AG09319 (cell line): ENCODE data around the gene GRAP.

Experiments used
- DNase-seq: peaks from one replicate; pipeline ENCODE4 v3.0.0-alpha.2; 2010; ENCODE audit warnings: low read depth; ENCODE audit errors: extremely low read depth
- TF ChIP-seq, protein P1 (sequence below): IDR thresholded peaks from 2 replicates; pipeline ENCODE4 v1.5.1; 2011; ENCODE audit warnings: low read depth, mild to moderate bottlenecking, inconsistent platforms, low read length, moderate library complexity

The GRAP gene

DNA sequence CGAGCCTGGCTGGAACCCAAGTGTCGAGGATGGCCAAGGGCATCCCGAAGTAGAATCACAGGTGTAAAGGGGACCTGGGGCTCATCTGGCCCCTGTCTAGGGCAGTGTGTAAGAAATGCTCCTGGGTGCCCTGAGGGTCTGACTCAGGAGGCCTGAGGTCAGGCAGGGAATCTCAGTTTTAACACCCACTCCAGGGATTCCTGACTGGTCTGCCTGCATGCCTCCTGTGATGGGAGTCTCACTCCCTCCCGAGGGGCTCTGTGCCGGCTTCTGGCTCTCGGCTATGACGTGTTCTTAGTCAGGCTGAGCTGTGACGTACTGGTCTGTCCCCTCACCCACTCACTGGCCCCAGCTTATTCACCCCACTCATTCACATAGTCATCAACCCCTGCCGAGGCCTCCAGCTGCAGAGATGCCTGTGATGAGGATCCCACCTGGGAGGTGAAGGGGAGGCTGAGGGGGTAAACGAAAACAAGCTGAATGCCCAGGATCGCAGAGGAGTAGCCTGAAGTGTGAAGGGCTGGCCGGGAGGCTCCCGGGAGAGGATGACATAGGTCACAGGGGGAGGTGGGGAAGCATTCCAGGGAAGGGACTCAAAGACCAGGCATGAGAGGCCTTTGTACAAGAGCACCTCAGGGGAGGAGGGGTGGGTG lies 65.9 kb downstream of the GRAP start:
- no peak for DNase-seq

GRCh38 chr17:18978655-18979054 lies 68.1 kb downstream of the GRAP start:
- TF ChIP-seq, protein P1, sequence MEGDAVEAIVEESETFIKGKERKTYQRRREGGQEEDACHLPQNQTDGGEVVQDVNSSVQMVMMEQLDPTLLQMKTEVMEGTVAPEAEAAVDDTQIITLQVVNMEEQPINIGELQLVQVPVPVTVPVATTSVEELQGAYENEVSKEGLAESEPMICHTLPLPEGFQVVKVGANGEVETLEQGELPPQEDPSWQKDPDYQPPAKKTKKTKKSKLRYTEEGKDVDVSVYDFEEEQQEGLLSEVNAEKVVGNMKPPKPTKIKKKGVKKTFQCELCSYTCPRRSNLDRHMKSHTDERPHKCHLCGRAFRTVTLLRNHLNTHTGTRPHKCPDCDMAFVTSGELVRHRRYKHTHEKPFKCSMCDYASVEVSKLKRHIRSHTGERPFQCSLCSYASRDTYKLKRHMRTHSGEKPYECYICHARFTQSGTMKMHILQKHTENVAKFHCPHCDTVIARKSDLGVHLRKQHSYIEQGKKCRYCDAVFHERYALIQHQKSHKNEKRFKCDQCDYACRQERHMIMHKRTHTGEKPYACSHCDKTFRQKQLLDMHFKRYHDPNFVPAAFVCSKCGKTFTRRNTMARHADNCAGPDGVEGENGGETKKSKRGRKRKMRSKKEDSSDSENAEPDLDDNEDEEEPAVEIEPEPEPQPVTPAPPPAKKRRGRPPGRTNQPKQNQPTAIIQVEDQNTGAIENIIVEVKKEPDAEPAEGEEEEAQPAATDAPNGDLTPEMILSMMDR, result no peak
- DNase-seq, result no peak

More for the DNA sequence above, 65.9 kb downstream of the GRAP start:
- TF ChIP-seq, protein P1, result no peak

DNA sequence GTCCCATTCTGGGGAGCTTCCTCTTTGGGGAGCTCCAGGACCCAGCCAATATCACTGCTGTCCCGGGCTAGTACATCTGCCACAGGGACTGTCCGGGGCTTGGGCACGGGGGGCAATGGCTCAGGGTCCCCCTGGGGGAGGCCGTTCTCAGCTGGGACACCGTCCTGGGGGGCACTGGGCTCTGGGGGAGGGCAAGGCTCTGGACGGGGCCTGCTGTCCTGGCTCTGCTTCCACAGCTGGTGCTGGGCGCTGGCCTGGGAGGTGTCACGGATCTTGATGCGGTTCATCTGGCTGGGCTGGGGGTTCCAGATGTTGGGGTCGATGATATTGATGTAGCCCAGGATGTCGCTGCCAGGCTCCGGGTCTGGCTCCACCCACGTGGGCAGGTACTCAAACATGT lies 68.7 kb downstream of the GRAP start:
- TF ChIP-seq, protein P1, result no peak
- DNase-seq, result no peak

- no peak for DNase-seq
These were observed 69.1 kb downstream of the GRAP start for GRCh38 chr17:18977646-18978045.

DNA sequence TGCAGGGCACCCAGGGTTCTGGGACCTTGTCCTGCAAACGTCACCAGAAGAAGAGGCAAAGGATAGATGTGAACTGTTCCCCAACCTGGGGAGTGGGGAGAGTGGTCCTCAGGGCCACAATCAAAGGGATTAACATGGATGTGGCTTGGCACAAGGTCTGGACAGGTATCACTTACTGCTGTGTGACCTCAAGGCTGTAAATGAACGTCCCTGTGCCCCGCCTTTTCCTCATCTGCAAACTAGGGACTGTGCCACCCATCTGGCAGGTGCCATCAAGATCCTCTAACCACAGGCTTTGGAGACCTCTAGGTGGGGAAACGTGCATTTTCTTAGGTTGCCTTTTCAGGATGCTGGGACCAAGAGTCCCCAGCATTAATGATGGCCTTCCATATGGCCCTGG lies 69.7 kb downstream of the GRAP start:
- DNase-seq, result no peak
- TF ChIP-seq, protein P1, result no peak

More at GRCh38 chr17:18977646-18978045, 69.1 kb downstream of the GRAP start:
- TF ChIP-seq, protein P1, result no peak

GRCh38 chr17:18976201-18976600 lies 70.6 kb downstream of the GRAP start:
- no peak for DNase-seq
- TF ChIP-seq, protein P1, result no peak

- no peak for DNase-seq
- TF ChIP-seq, protein P1, result no peak
These were observed 71.2 kb downstream of the GRAP start for GRCh38 chr17:18975597-18975996.
